Stimulated activated CD4-positive, alpha-beta T cell treated with anti-CD3 and anti-CD28 coated beads, Interleukin-2, amount 100 ng/mL, for 4 hours (primary cell): ENCODE data around the gene ABCA6.

Source experiments
- DNase-seq: peaks from one replicate; pipeline ENCODE4 v3.0.0-alpha.2; 2020; ENCODE audit warnings: low read depth

ABCA6 gene

DNA sequence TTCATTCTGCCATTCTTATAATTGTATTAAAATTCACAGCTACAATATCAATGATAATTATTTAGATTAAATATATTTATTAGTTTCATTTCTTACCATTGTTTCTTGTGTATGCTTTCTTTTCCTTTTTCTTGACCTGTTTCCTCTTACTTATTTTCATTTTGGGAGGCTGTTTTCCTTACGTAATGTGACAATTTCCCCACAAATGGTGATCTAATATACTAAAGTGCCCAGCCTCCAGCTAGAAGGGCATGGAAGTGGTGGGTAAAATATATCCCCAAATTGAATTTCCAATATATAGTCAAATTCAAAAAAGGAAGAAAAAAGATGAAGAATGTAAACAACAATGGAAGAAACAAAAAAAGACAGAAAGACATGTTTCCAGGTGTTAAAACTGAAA, 1.5 kb upstream of the ABCA6 start:
- no peak for DNase-seq

DNA sequence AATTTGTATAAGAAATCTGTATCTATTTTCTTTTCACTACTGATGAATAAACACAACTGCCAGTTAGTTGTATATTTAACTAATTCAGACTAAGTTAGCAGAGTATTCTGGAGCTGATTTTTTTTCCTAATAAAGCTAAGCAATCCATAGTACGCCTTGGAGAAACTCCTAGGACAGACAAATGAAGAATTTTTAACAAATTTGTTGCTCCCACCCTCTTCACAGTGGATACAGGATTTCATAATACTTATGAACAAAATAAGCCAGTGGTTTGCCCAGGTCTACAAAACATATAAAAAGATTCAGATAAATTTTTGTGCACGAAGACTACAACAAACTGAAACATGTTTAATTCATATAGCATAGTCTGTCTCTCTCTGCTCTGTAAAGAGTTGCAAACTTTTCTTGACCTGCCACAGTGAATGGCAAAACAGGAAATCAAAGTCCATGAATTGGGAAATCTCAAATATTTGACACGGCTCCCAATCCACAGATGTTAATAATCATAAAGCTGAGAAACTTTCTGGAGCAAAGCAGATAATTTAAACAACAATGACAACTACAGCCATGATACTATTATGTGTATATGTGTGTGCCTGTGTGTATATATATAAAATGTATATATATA, 594 bp upstream of the ABCA6 start:
- DNase-seq, result no peak

DNA sequence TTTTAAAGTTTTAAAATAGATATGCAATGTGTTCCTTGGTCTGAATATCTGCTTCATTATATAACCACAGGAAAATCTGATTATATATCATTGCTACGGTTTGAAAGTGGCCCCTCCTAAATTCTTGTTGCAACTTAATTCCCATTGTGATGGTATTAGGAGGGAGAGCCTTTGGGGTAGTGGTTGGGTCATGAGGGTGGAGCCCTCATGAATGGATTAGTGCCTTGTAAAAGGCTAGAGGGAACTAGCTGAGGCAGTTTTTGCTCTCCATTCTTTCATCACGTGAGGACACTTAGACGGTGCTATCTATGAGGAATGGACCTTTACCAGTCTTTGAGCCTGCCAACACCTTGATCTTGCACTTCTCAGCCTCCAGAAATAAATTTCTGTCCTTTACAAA, 7.6 kb downstream of the ABCA6 start:
- no peak for DNase-seq

DNA sequence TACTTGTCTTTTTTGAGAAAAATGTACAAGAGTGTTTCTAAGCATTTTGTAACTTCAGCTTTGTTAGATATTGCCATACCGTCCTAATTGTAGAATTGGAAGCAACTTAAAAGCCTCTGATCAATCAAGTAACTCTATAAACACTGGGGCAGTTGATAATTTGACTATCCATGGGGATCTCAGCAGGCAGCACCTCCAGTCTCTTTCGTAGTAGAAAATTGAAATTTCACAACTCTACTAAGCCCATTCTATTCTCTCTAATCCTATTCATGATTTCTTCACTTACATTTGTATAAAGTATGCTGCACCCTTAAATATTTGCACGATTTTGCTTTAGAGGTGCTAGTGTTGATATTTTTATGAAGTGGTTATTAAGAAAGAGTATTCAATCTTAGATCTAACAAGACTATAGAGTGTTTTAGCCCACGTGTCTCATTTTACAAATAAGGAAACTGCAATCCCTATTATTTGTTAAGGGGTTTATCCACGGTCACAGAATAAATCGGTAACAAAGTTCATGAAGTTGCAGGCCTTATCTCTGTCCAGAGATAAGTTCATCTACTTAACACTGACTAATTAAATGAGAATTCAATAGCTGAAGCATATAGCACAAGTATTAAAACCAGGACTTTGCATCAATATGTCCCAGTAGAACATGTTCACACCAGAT, 10.9 kb downstream of the ABCA6 start:
- DNase-seq, result no peak

DNA sequence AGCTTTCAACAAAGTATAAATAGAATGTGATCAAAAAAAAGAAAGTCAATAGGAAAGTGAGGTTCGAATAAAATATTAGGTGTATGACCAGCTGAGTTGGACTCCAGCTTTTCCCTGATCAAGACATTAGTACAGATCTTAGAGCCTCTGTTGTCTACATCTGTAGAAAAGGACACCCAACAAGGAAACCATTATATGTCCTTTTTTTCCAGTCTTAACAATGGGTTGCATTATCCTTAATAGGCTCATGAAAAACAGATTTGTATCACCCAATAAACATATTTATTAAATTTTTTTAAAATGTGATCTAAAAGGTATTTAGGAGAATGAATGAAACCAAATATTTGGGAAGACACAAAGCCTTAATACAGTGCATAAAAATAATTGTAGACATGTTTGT, 18.1 kb downstream of the ABCA6 start:
- DNase-seq, result no peak

DNA sequence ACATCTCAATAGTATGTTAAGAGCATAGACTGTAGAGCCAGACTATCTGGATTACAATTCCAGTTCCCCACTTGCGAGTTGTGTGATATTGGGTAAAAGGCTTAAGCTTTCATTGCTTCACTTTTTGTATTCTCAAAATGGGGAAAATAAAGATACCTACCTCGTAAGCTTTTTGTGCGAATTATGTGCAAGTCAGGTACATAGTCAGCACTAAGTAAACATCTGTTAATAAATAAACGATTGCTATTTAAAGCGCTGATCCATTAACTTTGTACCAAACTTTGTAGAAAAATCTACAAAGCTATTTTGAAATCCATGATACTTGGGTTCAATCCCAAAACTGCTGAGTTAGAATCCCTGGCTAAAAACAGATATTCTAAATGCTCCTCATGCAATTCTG, 19.6 kb downstream of the ABCA6 start:
- no peak for DNase-seq

DNA sequence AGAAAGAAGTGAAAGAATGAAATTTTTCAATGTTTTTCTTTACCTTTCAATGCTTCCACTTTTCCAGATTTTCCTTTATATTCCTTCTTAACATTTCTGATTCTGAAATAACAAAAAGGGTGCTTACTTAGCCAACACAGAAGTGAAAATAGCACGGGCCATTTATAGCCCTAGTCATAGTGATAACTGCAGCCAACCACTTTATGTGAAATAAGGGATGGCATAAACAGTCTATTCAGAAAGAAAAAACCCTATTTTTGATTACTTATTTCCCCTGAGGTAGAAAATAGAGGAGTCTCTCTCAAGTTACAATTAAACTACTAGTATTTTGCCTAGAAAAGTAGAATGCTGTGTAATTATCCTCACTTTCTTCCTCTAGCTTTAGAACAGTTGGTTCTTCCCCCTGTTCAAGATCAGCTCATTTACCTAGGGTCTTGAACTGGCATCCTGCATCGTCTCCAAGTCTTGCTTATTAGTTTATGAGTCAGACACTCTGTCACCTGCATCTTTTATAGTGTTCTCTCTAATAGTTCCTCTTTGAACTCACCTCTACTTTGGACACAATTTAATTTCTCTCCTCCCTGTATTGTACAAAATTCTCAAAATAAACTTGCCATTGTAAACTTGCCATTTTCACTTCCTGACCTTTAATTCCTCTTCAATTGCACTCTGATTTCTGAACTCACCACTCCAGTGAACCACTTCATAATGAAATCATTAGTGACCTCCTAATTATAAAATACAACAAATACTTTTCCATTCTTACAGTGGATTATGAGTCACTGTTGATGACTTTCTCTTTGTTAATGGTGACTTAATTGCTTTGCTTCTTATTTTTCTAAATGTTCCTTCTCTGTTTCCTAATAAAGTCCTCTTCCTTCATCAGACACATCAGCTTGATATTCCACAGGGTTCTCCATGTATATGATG, 23.6 kb downstream of the ABCA6 start:
- no peak for DNase-seq

DNA sequence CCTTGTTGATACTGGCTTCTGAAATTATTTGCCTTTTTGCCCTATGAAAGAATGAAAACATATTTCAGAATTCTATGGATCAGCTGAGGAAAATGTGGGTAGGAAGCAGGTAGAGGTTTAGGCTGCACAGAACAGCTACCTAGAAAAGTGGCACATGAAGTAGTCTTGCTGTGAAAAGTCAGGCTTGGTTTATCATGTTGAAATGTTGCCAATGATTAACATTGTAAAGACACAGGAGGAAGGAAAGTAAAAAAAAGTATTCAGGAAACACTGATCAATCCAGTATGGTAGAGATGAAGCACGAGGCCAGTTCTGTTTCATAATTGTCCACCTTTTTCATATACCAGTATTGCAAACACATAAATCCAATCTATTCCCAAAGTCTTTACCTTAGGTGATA, 29.9 kb downstream of the ABCA6 start:
- DNase-seq, result no peak

DNA sequence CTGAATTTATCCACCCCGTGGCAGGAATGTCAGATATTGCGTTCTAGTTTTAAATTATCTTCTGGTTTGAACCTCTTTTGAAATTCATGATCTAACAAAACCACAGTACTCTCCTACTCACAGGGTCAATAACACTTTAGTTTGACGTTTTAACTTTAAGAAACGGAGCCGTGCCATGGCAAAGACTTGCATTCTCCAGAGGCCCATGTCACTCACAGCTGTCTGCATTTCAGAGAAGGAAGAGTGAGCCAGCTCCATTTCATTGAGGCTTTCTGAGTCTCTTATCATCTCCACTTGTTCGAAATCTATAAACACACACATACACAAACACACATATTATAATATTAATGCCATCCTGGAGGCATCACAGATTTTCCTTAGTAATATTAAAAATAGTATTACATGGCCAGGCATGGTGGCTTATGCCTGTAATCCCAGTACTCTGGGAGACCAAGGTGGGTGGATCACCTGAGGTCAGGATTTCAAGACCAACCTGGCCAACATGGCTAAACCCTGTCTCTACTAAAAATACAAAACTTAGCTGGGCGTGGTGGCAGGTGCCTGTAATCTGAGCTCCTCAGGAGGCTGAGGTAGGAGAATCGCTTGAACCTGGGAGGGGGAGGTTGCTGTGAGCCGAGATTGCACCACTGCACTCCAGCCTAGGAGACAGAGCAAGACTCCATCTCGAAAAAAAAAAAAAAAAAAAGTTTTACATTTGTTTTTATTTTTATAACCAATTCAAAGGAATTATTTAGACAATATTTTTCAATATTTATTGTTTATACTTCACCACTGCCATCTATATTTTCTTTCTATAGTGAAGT, 35.6 kb downstream of the ABCA6 start:
- no peak for DNase-seq

DNA sequence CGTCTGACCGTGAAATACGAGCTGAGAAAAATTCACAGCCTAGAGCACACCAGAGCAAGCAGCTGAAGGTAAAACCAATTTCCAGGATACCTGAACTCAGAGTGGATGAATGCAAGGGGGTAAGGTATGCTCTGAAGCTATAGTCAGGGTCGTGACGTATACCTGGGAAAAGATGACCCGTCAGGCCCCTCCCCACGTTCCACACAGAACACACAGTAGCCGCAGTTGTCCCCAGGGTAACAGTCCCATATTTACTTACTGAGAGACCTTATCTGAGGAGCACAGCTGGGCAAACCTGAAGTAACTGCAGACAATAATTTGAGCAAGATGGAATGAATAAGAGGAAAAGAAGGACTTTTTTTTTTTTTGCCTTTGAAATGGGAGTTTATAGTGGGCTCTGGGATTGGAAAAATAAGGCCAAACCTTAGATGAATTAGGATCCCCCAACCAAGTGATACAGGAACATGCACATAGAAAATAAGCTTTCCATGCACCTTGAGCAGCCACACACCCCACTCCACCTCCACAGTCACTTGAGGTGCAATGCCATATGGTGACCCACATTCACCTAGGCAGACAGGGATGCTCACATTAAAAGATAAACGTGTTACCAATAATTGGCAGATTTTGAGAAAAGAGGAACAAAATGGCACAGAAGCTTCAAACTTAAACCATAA, 38.0 kb downstream of the ABCA6 start:
- no peak for DNase-seq

DNA sequence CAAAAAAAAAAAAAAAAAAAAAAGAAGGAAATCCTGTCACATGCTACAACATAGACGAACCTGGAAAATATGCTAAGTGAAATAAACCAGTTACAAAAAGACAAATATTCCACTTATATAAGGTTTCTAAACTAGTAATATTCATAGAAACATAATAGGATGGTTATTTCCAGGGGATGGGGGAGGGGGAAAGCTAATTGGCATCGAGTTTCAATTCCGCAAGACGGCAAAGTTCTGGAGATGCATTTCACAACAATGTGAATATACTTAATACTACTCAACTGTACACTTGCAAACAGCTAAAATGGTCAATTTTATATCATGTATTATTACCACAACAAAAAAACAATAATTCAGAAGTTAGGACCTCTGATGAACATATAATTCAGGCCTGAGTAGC, 43.1 kb downstream of the ABCA6 start:
- no peak for DNase-seq

DNA sequence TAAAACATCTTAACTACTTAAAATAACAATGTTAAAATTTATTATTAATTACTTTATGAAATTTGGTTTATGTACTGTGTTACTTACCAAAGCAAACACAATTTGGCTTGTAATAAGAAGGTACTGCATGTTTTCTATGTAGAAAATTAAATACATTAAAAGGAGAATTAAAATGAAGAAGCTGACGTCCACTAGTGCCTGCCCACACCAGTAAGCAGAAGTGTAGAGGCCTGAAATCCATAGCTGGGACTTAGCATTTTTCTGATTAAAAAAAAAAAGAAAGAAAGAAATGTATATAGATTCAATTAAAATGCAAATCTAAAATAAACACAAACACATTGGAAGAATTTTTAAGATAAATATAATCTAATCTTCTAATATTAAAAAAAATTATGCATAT, 45.2 kb downstream of the ABCA6 start:
- DNase-seq, result no peak

DNA sequence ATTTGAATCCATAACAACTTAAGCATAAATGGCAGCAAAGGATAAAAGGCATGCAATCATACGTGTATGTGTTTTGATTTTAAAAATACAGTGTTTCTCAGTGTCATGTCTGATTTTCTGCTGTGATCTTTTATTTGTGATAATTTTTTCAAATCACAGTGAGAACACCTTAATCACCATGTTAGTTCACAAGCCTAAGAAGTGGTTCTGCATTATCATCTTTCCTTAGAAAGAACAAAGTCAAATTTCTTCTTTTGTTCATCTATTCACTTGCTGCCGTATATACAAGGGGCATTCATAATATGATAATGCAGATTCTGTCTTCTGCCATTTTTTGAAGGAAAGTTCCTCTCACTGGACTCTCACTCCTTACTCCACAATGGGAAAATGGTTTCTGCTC, 47.7 kb downstream of the ABCA6 start:
- no peak for DNase-seq

DNA sequence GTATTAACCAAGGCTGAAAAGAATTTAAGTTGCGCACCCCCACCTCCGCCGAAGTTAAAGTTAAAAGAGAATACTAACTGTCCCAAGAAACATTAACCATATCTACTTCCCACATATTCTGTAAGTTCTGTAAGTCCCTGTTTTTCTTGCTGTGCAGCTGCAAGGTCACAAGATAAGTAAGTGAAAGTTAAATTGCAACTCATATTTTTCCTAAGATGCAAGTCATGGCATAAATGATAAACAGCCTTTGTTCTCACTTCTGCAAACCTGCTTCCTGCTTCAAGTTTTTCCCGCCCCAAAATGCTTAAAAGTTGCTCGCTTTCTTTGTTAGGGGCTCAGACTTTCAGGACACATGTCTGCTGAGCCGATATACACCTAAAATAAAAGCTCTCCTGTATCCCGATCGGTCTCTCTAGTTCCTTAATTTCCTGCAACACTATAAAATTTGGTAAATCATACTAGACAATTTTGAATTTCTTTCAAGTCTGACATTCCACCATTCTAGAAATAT, 48.4 kb downstream of the ABCA6 start:
- DNase-seq, result no peak

DNA sequence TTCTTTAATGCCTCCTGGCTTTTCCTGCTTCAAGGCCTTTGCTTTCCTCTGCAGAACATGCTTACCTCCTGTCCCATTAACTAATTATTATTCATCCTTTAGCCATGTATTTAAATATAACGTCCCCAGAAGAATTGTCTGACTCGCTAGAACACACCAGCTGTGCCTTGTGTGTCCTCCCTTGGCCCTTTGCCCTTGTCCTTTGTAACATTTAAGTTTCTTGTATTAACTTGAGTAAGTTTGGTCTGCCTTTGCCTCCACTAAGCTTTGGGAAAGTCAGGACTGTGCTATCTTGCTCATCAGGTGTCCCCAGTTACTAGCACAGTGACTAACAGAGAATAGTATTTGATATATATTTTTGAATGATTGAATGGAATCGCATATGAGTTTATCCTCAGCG, 51.3 kb downstream of the ABCA6 start:
- no peak for DNase-seq

DNA sequence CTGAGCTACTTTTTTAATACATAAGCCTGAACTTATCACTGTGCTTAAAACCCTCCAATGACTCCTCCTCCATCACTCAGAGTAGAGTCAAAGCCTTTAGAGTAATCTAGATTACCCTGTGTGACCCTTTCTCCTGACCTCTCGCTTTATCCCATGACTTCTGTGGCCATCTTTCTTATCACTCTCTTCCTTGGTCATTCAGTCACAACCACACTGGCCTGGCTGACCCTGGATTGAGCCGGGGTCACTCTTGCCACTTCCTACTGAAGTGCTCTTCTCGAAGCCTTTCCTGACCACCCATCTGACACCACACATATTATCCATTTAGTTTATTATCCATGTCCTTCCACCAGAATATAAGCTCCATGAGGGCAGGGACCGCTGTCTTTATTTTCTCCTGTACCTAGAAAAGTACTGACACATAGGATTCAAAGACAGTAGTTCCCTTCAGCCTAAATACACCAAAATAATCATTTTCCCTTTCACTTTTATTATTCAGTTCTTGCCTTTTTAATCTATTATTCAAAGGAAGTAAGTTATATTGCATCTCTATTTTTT, 53.0 kb downstream of the ABCA6 start:
- DNase-seq, result no peak

DNA sequence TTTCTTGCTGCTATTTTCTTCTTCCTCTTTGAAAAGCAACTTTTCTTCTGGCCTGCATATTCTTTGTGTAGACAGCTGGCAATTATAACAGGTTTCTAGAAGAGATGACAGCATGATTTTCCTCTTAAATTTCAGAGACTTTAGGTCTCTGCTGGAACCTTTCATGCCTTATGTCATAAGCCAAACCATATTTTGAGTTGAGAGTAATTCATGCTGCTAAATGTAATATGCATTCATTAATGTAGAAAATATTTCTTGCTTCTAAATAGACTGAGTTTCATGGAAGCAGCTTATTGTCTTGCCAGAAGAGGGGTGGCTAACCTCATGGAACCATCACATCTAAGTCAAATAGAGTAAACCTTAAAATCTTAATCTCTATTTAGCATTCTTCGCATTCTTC, 55.1 kb downstream of the ABCA6 start:
- no peak for DNase-seq

DNA sequence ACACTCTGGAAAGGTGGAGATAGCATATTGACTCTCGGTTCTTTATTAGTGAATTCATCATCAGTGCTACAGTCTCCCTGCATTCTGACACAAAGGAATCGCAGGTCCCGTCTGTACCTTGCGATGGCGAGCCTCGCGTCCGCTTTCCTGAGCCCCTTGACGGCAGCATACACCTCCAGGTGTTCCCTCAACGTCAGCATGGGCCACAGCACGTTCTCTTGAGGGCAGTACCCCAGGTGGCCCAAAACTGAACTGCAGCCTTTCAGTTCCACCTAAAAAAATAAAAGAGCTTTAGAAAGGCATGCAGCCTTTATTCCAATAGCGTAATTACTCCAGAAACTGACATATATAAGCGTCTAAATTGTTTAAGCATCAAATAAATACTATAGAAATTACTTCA, 56.8 kb downstream of the ABCA6 start:
- no peak for DNase-seq

DNA sequence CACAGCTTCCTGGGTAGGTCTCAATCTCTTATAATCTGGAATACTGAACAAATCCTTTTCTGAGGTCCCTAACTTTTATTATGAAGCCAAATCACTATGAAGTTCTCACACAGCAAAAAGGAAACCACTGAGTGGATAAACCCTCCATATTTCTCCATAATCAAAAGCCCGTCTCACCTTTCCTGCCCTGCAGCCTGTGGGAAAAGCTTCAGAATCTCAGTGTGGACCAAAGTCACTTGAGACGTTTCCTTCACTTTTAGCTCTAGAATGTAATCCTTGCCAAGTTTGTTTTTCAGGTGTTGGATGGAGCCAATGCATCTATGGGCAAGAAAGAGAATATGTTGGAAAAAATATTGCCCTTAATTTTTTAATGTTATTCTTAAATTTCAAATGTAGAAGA, 59.0 kb downstream of the ABCA6 start:
- DNase-seq, result no peak

DNA sequence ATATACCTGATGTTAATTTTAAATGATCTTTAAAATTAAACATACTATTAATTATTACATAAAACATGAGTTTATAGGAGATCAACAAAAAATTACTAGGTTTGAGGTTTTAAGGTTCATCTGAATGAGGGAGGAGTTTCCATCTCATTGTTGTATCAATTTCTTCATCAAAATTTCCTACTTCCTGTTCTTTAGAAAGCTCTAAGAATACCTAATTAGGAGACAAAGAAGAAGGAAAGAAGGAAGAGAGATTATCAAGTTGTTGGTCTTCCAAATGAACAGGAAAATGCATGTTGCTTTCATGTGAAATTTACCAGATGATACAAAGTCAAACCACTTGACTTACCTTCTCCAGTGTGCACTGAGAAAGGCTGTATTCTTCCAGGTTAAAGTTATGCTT, 62.8 kb downstream of the ABCA6 start:
- DNase-seq, result no peak

DNA sequence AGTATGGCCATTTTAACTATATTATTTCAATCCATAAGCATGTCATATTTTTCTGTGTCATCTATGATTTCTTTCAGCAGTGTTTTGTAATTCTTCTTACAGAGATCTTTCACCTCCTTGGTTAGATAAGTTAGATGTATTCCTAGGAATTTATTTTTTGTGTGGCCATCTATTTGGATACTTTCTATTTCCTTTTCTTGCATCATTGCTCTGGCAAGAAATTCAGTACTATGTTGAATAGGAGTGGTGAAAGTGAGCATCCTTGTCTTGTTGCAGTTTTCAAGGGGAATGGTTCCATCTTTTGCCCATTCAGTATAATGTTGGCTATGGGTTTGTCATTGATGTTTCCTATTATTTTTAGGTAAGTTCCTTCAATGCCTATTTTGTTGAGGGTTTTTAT, 65.9 kb downstream of the ABCA6 start:
- DNase-seq, result no peak
